ENCODE measurements around the gene MCFD2.

DNA sequence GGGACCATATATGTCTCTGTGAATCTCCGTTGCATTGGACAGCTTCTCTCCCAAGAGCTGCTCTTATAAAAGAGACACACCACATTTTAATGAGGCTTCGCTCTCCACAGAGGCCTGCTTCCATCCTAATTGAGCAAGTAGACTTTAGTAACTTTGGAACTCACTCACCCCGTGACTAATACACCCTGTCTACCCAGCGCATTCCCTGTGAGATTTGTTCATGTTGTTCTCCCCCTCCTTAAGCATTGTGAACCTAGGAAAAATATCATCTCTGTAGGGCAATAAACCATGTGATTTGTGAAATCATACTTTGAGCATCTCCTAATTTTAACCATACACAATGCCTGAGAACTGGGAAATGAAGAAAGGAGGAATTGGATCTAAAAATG lies 56.9 kb downstream of the MCFD2 start:
- TF ChIP-seq, protein P1, sequence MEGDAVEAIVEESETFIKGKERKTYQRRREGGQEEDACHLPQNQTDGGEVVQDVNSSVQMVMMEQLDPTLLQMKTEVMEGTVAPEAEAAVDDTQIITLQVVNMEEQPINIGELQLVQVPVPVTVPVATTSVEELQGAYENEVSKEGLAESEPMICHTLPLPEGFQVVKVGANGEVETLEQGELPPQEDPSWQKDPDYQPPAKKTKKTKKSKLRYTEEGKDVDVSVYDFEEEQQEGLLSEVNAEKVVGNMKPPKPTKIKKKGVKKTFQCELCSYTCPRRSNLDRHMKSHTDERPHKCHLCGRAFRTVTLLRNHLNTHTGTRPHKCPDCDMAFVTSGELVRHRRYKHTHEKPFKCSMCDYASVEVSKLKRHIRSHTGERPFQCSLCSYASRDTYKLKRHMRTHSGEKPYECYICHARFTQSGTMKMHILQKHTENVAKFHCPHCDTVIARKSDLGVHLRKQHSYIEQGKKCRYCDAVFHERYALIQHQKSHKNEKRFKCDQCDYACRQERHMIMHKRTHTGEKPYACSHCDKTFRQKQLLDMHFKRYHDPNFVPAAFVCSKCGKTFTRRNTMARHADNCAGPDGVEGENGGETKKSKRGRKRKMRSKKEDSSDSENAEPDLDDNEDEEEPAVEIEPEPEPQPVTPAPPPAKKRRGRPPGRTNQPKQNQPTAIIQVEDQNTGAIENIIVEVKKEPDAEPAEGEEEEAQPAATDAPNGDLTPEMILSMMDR (IDR thresholded peaks at IDR 0.05), result no peak
- no peak for TF ChIP-seq POLR2A (IDR thresholded peaks at IDR 0.05)

Data from testis (tissue), 2 donors.